IPS-11a (cell line): ENCODE results near the gene TCEAL7.

Source experiments
- H3K4me3 ChIP-seq: one replicate; pipeline ENCODE4 v1.5.1; 2013; ENCODE audit warnings: low read depth, low read length, control low read depth

TCEAL7 gene

DNA sequence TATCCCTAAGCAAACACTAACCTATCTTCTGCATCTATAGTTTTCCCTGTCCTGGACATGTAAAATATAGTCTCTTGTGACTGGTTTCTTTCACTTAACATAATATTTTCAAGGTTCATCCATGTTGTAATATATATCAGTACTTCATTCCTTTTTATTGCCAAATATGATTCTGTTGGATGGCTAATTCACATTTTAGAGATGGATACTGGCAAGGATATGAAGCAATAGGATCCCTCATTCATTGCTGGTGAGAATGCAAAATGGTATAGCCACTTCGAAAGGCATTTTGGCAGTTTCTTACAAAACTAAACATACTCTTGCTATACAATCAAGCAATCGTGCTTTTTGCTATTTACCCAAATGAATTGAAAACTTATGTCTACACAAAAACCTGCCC, 33.0 kb downstream of the TCEAL7 start:
- H3K4me3 ChIP-seq = no peak overlapping the region

- no peak overlapping the region for H3K4me3 ChIP-seq
Measured at GRCh38 chrX:103367502-103367901, 37.5 kb downstream of the TCEAL7 start.

- H3K4me3 ChIP-seq = no peak overlapping the region
Measured at GRCh38 chrX:103369479-103369878, 39.4 kb downstream of the TCEAL7 start.

DNA sequence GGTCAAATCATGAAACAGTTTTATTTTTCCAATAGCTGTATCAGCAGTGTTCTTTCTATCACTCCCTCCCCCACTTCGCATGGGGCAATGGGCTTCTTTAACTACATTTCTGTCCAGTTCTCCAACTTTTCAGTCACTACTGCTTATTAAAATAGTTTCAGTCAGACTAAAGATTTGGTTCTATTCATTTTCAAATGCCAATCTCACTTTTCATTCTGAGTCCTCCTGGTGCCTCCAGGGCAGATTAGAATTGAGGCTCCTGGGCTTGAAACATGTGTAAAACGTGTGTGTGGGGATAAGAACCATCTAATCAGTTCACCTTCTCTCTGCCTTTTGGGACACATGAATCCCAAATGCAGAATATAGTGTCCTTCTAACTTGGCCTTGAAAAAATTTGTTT, 42.8 kb downstream of the TCEAL7 start:
- no peak overlapping the region for H3K4me3 ChIP-seq

DNA sequence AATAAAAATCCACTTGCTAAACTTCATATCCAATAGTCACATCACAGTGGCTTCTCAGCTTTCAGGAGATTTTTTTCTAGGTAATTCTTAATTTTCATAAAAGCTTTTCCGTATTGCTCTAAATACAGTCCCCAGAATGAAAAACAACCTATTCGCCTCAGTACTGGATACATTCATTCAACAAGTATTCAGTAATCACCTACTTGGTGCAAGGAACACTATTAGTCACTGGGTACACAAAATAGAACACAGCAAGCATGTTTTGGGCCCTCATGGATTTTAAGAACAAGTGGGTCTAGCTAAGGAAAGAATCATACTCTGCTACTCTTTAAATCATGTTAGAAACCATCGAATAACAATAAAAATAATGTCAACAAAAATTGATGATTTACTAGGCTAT, 43.5 kb downstream of the TCEAL7 start:
- no peak overlapping the region for H3K4me3 ChIP-seq

DNA sequence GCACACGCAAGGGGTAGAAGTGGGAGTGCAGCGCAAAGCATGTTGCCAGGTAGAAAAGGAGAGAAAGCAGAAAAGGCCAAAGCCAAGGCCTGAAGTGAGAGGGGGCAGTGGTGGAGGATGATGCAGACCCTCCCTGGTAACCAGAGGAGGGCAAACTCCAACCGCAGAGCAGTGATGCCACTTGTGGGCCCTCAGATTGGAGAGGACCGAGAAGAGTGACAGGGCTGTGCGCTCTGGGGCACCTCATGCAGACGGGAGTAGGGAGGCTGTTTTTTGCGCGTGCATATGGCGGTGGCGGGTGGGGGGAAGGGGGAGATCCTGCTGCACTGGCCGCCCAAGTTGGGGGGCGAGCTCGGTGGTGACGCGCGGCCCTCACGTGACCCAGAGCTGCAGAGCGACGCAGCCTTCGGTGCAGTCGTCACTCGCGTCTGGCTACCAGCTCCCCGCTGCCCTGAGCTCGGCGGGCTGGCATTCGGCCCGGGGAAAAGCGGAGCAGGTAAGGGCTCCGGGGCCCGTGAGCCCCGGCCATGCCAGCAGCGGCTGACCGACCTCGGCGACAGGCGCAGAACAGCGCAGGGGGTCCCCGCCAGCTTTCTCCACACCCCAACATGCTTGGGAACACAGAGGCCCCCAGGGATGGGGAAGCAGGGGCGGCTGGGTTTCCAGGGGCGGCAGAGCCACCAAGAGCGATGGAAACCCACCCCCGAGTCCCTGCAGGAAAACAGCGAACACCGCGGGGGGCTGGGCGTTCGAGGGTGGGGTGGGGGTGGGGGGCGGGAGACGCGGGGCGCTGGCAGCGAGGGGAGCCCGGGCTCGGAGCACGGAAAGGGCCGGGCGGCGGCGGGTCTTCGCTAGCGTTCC, 46.3 kb downstream of the TCEAL7 start, which contains the start of gene BEX3:
Gene BEX3 (plus strand): TSS at position 421 of the 861 bp plus-strand sequence. CDS start 984 bp downstream, outside the sequence.
- peak within 1 kb of the TSS; percentile 70 for H3K4me3 ChIP-seq

GRCh38 chrX:103376979-103377324, 46.9 kb downstream of the TCEAL7 start:
- peak overlapping the region; percentile 39 for H3K4me3 ChIP-seq

- H3K4me3 ChIP-seq = no peak overlapping the region
Measured at GRCh38 chrX:103378990-103379389, 49.0 kb downstream of the TCEAL7 start.
